ENCODE results near the gene MOGAT3.
A peak's percentile ranks its signal among the peaks of the same experiment; 100 is the strongest.

MOGAT3 gene

DNA sequence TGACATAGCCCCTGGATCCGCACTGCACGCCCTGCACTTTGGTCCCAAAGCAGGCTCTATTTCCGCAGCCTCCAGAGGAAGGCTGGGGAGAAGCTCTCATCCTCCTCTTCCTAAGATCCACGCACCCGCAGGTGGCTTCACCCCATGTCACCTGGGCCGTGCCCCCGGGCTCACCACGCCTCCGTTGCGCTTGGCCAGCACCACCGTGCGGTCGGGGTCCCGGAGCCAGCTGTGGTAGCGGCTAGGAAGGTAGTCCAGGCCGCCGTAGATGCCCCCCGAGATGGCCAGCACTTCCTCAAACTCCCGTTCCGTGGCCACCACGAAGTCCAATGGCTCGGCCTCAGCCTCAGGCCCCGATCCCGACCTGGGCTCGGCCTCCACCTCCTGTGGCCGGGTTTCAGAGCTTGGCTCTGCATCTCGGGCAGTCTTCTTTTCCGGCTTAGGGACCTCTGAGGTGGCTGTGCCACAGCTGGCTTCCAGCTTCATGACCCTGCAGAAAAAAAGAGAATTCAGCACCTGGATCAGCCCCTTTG is 26.4 kb downstream of the MOGAT3 start:
- TF ChIP-seq GATA3 (IDR thresholded peaks at IDR 0.05; ENCODE audit: low read depth, low read length): no peak
- TF ChIP-seq GATA2 (IDR thresholded peaks at IDR 0.05; ENCODE audit: low read depth, low read length): no peak

DNA sequence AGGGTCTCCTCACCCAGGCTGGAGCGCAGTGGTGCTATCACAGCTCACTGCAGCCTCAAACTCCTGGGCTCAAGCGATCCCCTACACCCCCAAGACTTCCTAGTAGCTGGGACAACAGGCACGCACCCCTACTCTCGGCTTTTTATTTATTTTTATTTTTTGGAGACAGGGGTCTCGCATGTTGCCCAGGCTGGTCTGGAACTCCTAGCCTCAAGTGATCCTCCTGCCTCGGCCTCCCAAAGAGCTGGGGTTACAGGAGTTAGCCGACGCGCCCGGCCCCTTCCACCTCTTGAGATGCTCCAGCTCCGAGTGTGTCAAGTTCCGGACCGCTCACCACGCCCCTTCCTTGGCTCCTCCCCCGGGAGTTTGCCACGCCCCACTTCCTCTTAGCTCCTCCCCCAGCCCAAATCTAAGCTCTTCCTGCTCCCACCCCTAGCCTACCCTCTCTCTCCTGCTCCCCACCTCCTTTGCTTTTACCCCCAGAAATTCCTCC is 27.0 kb downstream of the MOGAT3 start:
- no peak for TF ChIP-seq GATA3 (IDR thresholded peaks at IDR 0.05; ENCODE audit: low read depth, low read length)
- TF ChIP-seq GATA2 (IDR thresholded peaks at IDR 0.05; ENCODE audit: low read depth, low read length): no peak

DNA sequence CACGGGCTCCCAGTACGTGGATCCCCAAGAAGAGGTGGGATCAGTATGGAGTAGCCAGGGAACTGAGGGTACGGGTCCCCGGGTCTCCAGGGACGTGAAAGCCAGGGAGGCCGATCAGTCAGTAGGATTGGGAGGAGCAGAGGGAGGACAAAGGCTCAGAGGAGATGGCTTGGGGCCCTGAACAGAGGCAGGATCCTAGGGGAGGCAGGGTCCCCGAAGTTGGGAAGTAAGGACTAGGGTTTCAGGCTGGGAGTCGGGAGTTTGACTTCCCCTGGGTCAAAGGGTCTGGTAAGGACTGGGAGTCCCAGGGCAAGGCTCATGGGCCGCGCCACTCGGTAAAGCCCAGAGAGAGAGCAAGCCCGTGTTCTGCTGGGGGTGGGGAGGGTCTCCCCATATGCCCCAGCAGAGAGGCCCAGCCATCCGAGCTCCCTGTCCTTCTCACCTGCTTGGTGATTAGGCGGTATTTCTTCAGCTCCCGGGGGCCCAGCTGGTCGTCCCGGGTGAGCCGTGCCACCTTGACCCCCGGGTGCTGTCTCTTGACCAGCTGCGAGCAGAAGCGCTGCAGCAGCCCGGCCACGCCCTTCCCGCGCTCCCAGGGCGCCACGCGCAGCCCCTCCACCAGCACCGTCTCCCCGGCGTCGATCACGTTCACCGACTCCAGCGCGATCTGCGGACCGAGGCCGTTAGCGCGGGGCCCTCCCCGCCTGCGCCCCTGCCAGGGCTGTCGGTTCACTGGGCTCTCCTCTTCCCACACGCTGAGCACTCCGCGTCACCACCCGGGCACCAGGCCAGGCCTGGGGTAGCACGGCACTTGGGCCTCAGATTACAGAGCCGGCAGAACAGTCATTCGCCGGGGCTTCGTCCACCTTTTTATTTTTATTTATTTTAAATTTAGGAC is 27.7 kb downstream of the MOGAT3 start:
- TF ChIP-seq GATA3 (IDR thresholded peaks at IDR 0.05; ENCODE audit: low read depth, low read length): no peak
- no peak for TF ChIP-seq GATA2 (IDR thresholded peaks at IDR 0.05; ENCODE audit: low read depth, low read length)

DNA sequence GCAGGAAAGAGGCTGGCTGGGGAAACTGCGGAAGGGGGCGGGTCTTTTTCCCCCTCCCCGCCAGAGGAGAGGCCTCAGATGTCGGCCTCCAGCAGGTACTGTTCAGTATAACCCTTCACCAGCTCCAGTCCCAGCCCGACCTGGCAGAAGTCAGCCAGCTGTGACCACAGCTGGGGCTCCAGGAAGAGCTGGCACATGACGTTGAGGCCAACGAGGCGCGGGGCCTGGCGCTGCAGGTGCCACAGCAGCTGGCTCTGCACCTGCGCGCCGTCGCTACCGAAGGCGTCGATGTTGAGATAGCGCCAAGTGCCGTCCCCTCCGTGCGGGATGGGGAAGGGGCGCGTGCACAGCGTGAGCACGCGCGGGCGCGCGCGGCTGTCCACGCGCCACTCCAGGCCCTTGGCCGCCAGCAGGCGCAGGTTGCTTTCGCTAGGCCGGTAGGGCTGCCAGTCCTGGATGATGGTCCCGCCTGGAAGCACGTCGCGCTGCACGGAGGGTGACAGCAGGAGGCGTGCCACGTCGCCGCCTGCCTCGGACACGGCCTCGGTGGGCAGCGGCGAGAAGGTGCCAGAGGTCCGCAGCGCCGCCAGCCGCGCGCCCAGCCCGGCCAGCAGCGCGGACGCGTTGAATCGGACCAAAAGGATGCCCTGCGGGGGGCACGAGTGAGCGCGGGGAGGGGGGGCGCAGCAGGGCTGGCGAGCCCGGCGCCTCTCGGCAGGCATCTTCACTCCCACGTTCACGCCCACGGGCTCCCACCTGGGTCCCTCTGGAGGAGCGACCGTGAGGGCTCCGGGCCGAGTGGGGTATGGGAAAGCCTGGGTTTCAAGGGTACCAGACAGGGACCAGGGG is 28.6 kb downstream of the MOGAT3 start:
- TF ChIP-seq GATA2 (IDR thresholded peaks at IDR 0.05; ENCODE audit: low read depth, low read length) (no peak), GATA3 (IDR thresholded peaks at IDR 0.05; ENCODE audit: low read depth, low read length) (no peak)

DNA sequence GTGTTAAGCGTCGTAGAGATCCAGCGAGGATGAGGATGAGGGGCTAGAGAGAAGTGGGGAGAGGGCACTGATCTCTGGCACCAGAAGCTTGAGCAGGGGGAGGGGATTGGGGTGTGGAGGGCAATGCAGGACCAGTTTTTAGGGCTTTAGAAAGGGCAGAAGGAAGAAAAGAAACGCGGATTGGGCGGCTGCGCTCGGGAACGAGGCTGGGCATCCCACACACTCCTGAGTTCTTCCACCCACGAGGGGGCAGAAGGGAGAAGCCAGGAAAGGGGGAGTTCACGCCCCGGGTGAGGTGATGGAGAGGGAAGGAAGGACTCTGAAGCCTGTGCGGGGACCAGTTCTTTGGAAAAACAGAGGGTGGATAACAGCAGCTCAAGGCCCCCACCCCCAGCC is 29.4 kb downstream of the MOGAT3 start:
- TF ChIP-seq GATA2 (IDR thresholded peaks at IDR 0.05; ENCODE audit: low read depth, low read length): no peak
- TF ChIP-seq GATA3 (IDR thresholded peaks at IDR 0.05; ENCODE audit: low read depth, low read length): no peak

DNA sequence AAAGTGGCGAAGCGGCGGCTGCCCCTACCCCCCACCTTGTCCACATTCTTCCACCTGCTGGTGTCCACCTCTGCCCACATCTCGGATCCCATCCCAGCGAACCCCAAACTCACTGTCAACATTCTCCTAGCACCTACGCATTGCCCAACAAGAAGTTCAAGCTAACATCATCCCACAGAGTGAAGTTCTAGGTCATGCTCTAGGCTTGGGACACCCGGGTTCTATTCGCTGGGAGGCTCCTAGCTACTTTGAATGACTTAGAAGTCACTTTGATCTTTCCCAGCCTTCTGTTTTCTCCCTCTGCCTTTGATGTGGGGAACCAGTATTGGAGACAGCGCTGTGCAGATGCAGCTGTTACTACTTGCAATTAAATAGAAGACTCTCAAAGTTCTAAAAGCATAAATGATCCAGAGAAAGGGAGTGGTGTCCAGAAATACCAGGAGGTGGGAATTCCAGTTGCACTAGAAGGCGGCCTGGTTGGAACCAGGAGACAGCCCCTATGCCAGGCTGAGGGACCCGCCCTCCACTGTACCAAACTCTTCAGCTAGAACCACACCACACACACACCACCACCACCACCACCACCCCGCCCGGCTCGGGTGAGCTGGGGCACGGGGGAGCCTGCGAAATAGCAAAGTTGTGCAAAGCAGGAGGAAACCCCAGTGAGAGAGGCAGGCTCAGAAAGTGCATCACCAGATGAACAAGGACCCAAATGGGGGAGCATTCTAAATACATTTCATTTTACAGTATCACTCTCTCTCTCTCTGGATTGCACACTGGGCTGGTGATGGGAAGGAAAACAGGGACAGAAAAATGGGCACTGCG is 30.0 kb downstream of the MOGAT3 start:
- TF ChIP-seq GATA3 (IDR thresholded peaks at IDR 0.05; ENCODE audit: low read depth, low read length) (no peak), GATA2 (IDR thresholded peaks at IDR 0.05; ENCODE audit: low read depth, low read length) (no peak)

DNA sequence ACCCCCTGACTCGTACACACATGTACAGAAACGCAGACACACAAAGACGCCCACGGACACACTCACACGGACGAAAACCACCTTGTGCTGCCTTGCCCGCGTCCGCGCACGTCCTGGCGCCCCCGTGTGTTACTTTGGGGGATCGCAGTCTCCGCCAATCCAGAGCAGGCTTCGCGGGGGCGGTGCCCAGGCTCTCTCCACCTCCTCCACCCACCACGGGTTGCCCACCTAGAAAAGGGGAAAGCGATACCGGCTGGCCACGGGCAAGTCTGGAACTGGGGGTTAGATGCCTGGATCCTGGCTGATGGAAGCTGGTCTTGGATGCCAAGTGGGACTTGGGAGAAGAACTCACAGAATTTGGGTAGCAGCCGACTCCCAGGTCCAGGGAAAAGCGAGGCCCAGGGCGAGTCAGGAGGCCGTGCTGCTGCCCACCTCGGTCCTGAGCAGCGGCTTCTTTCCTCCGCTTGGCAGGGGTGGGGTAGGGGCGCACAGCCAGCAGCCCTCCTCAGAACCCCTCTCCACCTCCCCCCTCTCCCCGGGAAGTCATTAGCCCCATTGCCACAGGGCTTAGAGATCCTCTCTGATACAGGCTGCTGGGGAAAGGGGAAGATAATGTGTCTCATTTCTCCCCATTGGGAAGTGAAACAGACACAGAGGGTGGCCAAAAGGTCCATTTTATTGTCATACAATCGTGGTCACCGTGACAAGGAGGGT is 30.8 kb downstream of the MOGAT3 start:
- TF ChIP-seq GATA2 (IDR thresholded peaks at IDR 0.05; ENCODE audit: low read depth, low read length) (peak; percentile 93), GATA3 (IDR thresholded peaks at IDR 0.05; ENCODE audit: low read depth, low read length) (no peak)

DNA sequence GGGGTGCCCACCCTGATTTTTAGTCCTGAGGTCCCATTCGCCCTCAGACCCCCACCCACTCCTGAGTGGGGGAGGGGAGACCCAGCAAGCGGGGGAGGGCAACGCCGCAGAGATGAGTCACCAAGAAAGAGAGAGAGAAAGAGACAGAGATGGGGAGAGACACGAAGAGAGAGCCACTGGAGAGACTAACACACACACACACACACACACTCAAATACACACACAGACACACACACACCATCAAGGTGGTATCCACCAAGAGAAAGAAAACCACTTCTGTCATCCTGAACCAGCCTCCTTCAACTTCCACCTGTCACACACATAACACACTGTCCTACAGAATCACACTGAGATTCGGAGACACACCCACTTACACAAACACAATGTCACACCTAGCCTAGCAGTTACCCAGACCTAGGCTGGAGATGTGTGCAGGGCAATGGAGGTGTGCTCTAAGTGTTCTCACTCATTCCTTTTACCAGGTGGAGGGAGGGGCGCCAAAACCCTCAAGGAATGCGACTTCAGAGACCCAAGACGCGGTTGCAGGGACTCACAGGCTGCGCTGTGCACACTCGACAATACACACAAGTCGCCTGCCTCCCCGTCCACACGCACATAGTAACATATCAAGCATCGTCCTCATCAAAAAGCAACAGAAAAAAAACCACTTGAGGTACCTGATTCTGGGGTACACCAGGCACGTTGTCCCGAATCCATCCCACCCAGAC is 31.6 kb downstream of the MOGAT3 start:
- TF ChIP-seq GATA3 (IDR thresholded peaks at IDR 0.05; ENCODE audit: low read depth, low read length): no peak
- TF ChIP-seq GATA2 (IDR thresholded peaks at IDR 0.05; ENCODE audit: low read depth, low read length): no peak

DNA sequence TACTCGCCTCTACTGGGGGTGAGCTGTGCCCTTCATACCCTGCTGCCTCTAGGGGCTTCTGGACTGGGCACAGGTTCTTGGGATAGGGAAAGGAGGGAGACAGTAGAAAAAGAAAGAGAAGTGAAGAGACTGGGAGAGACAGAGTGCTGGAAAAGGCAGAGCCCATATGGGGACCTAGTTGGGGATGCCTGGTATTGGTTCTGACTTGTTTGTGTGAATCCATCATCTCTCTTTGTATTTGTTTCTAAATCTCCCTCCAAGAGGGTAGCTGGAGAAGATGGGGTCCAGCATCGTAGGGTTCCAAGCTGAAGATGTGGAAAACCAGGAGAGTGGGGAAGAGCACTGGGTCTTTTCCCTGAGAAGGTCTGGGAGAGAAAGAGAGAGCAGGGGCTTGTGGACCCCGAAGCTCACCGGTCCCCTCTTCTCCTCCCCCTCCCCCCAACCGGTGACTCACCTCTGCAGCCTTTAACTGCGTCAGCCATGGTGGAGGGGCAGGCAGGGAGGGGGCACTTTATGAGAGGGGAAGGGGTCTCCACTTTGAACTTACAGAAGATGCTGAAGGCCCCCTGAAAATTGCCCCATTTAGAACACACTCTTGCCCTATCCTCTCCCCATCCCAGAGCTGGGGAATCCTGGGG is 32.3 kb downstream of the MOGAT3 start:
- TF ChIP-seq GATA3 (IDR thresholded peaks at IDR 0.05; ENCODE audit: low read depth, low read length) (no peak), GATA2 (IDR thresholded peaks at IDR 0.05; ENCODE audit: low read depth, low read length) (no peak)

DNA sequence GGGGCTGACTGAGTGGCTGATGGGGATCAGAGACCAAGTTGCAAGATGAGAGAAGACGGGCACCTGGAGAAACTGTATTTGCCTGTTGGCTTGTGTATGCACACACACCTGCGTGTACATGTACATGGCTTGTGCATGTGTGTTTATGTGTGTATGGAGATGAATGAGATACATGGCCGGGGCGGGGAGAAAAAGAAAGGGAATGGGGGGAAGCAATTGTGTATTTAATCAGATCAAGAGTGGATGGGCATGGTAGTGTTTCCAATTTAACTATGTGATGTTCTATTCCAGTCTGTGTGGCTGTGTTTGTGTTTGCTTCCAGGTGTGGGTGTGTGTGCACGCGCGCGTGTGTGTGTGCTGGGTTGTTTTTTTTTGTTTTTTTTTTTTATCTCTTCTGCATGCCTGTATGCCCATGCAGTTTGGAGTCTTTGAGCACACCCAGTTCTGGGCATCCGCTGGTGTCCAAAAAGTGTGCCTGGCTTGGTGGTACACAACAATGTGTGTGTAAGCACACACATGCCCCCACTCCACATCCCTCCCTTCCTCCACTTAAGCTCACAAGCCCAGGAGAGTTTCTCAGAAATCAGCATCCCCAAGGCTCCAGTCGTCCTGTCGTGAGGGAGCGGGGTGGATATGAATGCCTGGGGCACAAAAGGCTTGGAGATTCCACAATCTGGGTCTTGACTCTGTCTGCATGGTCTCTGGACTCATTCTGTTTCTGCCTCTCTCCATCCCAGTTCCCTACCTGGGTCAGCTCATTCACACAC is 33.0 kb downstream of the MOGAT3 start:
- peak; percentile 59 for TF ChIP-seq GATA2 (IDR thresholded peaks at IDR 0.05; ENCODE audit: low read depth, low read length)
- TF ChIP-seq GATA3 (IDR thresholded peaks at IDR 0.05; ENCODE audit: low read depth, low read length): no peak

Measured in SH-SY5Y (cell line).